ENCODE results near the gene PTDSS2.
"Not testable (repeated sequence)": the region's sequence is repeated elsewhere in the genome, so short reads cannot be mapped to it uniquely, and the experiment has no call there.

Gene PTDSS2

GRCh38 chr11:504994-505344, 54.9 kb downstream of the PTDSS2 start:
- Mint-ChIP-seq H3K36me3 (peaks cover 78% of the 10 kb centered on the region), H3K9me3 (no peaks in the 10 kb centered on the region), H3K4me1 (peaks cover 32% of the 10 kb centered on the region), H3K27ac (peak overlapping the region; percentile 67), H3K4me3 (peak overlapping the region; percentile 93)
- no peak for DNase-seq (ENCODE audit: low spot score in 2 of 2)
- no peak for ATAC-seq

GRCh38 chr11:506238-506994, 56.3 kb downstream of the PTDSS2 start:
- H3K9me3 Mint-ChIP-seq = no peaks in the 10 kb centered on the region
- H3K27ac Mint-ChIP-seq = peak overlapping the region; percentile 99
- ATAC-seq (peak; percentile 88), DNase-seq (ENCODE audit: low spot score in 2 of 2) (peak; percentile 95 to 98)
- H3K36me3 Mint-ChIP-seq = peaks cover 76% of the 10 kb centered on the region
- peak overlapping the region; percentile 93 for H3K4me3 Mint-ChIP-seq
- peaks cover 32% of the 10 kb centered on the region for H3K4me1 Mint-ChIP-seq

- peak within 1 kb of the TSS; percentile 93 for H3K4me3 Mint-ChIP-seq
- peaks cover 32% of the 10 kb centered on the region for H3K4me1 Mint-ChIP-seq
- no peaks in the 10 kb centered on the region for H3K9me3 Mint-ChIP-seq
- ATAC-seq (peak; percentile 79), DNase-seq (ENCODE audit: low spot score in 2 of 2) (peak; percentile 98 to 99)
- H3K27ac Mint-ChIP-seq = peak within 1 kb of the TSS; percentile 99
- peaks cover 75% of the 10 kb centered on the region for H3K36me3 Mint-ChIP-seq
Observed at GRCh38 chr11:506995-507726, 57.1 kb downstream of the PTDSS2 start, which contains the start of gene RNH1. RNH1 (minus strand) TSS chr11:507242; CDS start chr11:502162, 5,080 bp downstream.

- Mint-ChIP-seq H3K4me3 (peak overlapping the region; percentile 93), H3K9me3 (no peaks in the 10 kb centered on the region), H3K36me3 (peaks cover 77% of the 10 kb centered on the region), H3K4me1 (peaks cover 27% of the 10 kb centered on the region), H3K27ac (peak overlapping the region; percentile 99)
- DNase-seq (ENCODE audit: low spot score in 2 of 2) (no peak), ATAC-seq (no peak)
Observed at GRCh38 chr11:507727-508515, 57.8 kb downstream of the PTDSS2 start.

- Mint-ChIP-seq H3K4me1 (peaks cover 17% of the 10 kb centered on the region), H3K36me3 (peaks cover 85% of the 10 kb centered on the region), H3K9me3 (no peaks in the 10 kb centered on the region), H3K27ac (no peak overlapping the region), H3K4me3 (no peak overlapping the region)
- DNase-seq (ENCODE audit: low spot score in 2 of 2) (no peak), ATAC-seq (no peak)
Observed at GRCh38 chr11:508956-509355, 58.9 kb downstream of the PTDSS2 start.

- H3K27ac Mint-ChIP-seq = no peak overlapping the region
- no peak for DNase-seq (ENCODE audit: low spot score in 2 of 2)
- no peak for ATAC-seq
- peaks cover 4% of the 10 kb centered on the region for H3K4me1 Mint-ChIP-seq
- H3K36me3 Mint-ChIP-seq = peaks cover 67% of the 10 kb centered on the region
- no peak overlapping the region for H3K4me3 Mint-ChIP-seq
- peaks cover 3% of the 10 kb centered on the region for H3K9me3 Mint-ChIP-seq
Observed at GRCh38 chr11:512761-513595, 62.9 kb downstream of the PTDSS2 start.

GRCh38 chr11:514606-515005, 64.5 kb downstream of the PTDSS2 start:
- H3K36me3 Mint-ChIP-seq = peaks cover 60% of the 10 kb centered on the region
- ATAC-seq (no peak), DNase-seq (ENCODE audit: low spot score in 2 of 2) (no peak)
- peaks cover 7% of the 10 kb centered on the region for H3K4me1 Mint-ChIP-seq
- H3K27ac Mint-ChIP-seq = no peak overlapping the region
- H3K4me3 Mint-ChIP-seq = no peak overlapping the region
- peaks cover 5% of the 10 kb centered on the region for H3K9me3 Mint-ChIP-seq

- Mint-ChIP-seq H3K27ac (no peak overlapping the region), H3K4me3 (no peak overlapping the region), H3K36me3 (peaks cover 56% of the 10 kb centered on the region), H3K4me1 (peaks cover 7% of the 10 kb centered on the region), H3K9me3 (peaks cover 5% of the 10 kb centered on the region)
- ATAC-seq = no peak
- DNase-seq (ENCODE audit: low spot score in 2 of 2) = no peak
Observed at GRCh38 chr11:515131-515530, 65.1 kb downstream of the PTDSS2 start.

- DNase-seq (ENCODE audit: low spot score in 2 of 2) (no peak), ATAC-seq (no peak)
- peaks cover 52% of the 10 kb centered on the region for H3K36me3 Mint-ChIP-seq
- no peak overlapping the region for H3K27ac Mint-ChIP-seq
- no peak overlapping the region for H3K4me3 Mint-ChIP-seq
- peaks cover 15% of the 10 kb centered on the region for H3K4me1 Mint-ChIP-seq
- peaks cover 5% of the 10 kb centered on the region for H3K9me3 Mint-ChIP-seq
Observed at GRCh38 chr11:516400-516799, 66.3 kb downstream of the PTDSS2 start.

GRCh38 chr11:516918-517685, 67.0 kb downstream of the PTDSS2 start:
- not testable (repeated sequence) for ATAC-seq; DNase-seq (ENCODE audit: low spot score in 2 of 2); H3K27ac Mint-ChIP-seq; H3K9me3 Mint-ChIP-seq; H3K4me3 Mint-ChIP-seq
- Mint-ChIP-seq H3K36me3 (peaks cover 47% of the 10 kb centered on the region), H3K4me1 (peaks cover 15% of the 10 kb centered on the region)

- Mint-ChIP-seq H3K36me3 (peaks cover 33% of the 10 kb centered on the region), H3K27ac (peak overlapping the region; percentile 58), H3K9me3 (peaks cover 5% of the 10 kb centered on the region), H3K4me1 (peaks cover 15% of the 10 kb centered on the region), H3K4me3 (peak overlapping the region; percentile 76)
- ATAC-seq (peak; percentile 96), DNase-seq (ENCODE audit: low spot score in 2 of 2) (peak; percentile 95 to 98)
Observed at GRCh38 chr11:518463-519202, 68.6 kb downstream of the PTDSS2 start.

GRCh38 chr11:520428-521176, 70.5 kb downstream of the PTDSS2 start:
- ATAC-seq = no peak
- Mint-ChIP-seq H3K36me3 (peaks cover 18% of the 10 kb centered on the region), H3K4me1 (peaks cover 15% of the 10 kb centered on the region), H3K4me3 (no peak overlapping the region), H3K9me3 (peaks cover 5% of the 10 kb centered on the region), H3K27ac (peak overlapping the region; percentile 65)
- DNase-seq (ENCODE audit: low spot score in 2 of 2) = peak in 1 of 2 donors; percentile 74

GRCh38 chr11:521177-521688, 71.2 kb downstream of the PTDSS2 start:
- Mint-ChIP-seq H3K27ac (no peak overlapping the region), H3K4me3 (no peak overlapping the region), H3K36me3 (peaks cover 18% of the 10 kb centered on the region), H3K9me3 (peaks cover 5% of the 10 kb centered on the region), H3K4me1 (peaks cover 15% of the 10 kb centered on the region)
- ATAC-seq (no peak), DNase-seq (ENCODE audit: low spot score in 2 of 2) (no peak)
